Measurements from ENCODE around the gene PRDM16. TPM values are rescaled to one million over a fixed set of nuclear protein-coding genes. Genes with fewer than 3 reads are reported as not detected.
A peak's percentile ranks its signal among the peaks of the same experiment; 100 is the strongest.

PRDM16 gene
- total and polyA plus RNA-seq, 2 experiments from 2014 or later, result 0.14 to 0.16 TPM

DNA sequence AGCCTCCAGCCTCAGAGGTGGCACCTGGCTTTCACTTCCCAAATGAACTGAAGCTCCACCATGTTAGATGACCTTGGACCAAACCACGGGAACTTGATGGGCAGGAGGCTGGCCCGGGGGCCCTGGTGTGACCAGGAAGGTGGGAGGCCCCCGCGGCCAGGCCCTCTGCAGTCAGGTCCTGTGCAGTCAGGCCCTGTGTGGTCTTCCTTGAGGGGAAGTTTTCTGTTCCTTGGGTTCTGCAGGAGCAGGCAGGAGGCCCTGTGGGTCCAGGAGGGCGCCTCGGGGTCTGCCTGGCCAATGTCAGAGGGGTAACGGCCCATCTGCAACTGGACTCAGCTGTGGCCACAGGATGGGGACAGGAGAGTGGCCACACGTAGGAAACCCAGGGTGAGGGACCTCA, 13.0 kb downstream of the PRDM16 start (continued):
- TF ChIP-seq, protein P1, sequence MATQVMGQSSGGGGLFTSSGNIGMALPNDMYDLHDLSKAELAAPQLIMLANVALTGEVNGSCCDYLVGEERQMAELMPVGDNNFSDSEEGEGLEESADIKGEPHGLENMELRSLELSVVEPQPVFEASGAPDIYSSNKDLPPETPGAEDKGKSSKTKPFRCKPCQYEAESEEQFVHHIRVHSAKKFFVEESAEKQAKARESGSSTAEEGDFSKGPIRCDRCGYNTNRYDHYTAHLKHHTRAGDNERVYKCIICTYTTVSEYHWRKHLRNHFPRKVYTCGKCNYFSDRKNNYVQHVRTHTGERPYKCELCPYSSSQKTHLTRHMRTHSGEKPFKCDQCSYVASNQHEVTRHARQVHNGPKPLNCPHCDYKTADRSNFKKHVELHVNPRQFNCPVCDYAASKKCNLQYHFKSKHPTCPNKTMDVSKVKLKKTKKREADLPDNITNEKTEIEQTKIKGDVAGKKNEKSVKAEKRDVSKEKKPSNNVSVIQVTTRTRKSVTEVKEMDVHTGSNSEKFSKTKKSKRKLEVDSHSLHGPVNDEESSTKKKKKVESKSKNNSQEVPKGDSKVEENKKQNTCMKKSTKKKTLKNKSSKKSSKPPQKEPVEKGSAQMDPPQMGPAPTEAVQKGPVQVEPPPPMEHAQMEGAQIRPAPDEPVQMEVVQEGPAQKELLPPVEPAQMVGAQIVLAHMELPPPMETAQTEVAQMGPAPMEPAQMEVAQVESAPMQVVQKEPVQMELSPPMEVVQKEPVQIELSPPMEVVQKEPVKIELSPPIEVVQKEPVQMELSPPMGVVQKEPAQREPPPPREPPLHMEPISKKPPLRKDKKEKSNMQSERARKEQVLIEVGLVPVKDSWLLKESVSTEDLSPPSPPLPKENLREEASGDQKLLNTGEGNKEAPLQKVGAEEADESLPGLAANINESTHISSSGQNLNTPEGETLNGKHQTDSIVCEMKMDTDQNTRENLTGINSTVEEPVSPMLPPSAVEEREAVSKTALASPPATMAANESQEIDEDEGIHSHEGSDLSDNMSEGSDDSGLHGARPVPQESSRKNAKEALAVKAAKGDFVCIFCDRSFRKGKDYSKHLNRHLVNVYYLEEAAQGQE (IDR thresholded peaks at IDR 0.05; ENCODE audit: unreplicated experiment), result no peak
- TF ChIP-seq ZNF331 (CRISPR knock-in tag; IDR thresholded peaks at IDR 0.05; ENCODE audit: low read depth) (no peak), EZH2 (IDR thresholded peaks at IDR 0.05; ENCODE audit: low read depth, unreplicated experiment) (no peak), ZNF114 (CRISPR knock-in tag; IDR thresholded peaks at IDR 0.05) (no peak), EZH2phosphoT487 (IDR thresholded peaks at IDR 0.05; ENCODE audit: unreplicated experiment) (no peak), JUNB (IDR thresholded peaks at IDR 0.05; ENCODE audit: unreplicated experiment) (no peak)
- TF ChIP-seq, protein P2, sequence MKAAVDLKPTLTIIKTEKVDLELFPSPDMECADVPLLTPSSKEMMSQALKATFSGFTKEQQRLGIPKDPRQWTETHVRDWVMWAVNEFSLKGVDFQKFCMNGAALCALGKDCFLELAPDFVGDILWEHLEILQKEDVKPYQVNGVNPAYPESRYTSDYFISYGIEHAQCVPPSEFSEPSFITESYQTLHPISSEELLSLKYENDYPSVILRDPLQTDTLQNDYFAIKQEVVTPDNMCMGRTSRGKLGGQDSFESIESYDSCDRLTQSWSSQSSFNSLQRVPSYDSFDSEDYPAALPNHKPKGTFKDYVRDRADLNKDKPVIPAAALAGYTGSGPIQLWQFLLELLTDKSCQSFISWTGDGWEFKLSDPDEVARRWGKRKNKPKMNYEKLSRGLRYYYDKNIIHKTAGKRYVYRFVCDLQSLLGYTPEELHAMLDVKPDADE (IDR thresholded peaks at IDR 0.05), result no peak

DNA sequence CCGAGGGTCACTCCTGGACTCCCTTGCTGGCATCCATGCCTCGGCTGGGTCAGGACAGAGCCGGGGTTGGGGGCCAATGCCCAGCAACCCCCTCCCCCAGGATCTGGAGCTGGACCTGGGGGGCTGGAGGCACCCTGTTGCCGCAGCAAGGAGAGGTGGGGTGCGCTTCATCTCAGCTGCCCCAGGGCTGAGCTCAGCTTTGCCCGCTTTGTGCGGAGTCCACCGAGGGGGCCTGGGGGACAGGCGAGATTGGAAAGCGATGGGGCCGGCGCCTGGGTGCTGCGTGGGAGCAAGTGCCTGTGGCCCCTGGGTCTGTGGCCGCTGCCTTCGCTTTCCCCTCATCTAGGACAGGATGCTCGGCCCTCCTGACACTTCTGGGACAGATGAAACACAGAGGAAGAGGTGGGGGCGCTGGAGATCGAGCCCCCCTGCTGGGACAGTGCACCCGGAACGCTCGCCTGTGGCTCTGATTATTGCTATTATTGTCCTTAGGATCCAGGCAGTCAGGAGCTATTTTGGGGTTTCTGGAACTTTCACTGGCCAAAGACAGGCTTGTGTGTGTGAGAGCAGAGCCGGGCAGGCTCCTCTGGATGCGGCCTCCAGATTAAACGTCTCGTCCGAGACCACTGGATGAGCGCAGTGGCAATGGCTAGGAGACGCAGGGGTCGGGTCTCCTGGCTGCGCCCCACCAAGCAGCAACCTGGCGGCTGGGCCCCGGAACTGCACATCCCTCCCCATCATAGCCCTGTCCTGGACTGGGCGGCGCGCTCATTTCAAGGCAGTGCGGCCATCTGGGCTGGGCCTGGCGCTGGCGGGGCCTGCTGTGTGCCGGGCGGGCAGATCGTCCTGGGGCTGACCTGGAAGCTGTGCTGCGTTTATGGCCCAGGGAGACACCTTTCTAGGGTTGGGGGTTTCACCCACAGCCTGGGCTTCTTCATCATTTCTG, 13.8 kb downstream of the PRDM16 start:
- no peak overlapping the region for H3K4me2 ChIP-seq
- no peaks in the 10 kb centered on the region for H3K9me2 ChIP-seq (ENCODE audit: insufficient read depth)
- H2AFZ ChIP-seq, result no peak overlapping the region
- no peak overlapping the region for H3K27ac ChIP-seq (ENCODE audit: low read depth)
- no peaks in the 10 kb centered on the region for H4K20me1 ChIP-seq (replicated peaks; ENCODE audit: insufficient read depth)
- DNase-seq (ENCODE audit: low spot score) (peak; percentile 47), ATAC-seq (peak; percentile 45)
- H3K4me3 ChIP-seq, result no peak overlapping the region
- H3K36me3 ChIP-seq (ENCODE audit: insufficient read depth), result no peaks in the 10 kb centered on the region
- H3F3A ChIP-seq (replicated peaks; ENCODE audit: low read depth), result no peaks in the 10 kb centered on the region
- H3K27me3 Mint-ChIP-seq (ENCODE audit: insufficient read depth, low read depth, poor library complexity), result peaks cover 3% of the 10 kb centered on the region
- no peak overlapping the region for H3K27ac Mint-ChIP-seq
- no peaks in the 10 kb centered on the region for H3K36me3 Mint-ChIP-seq (ENCODE audit: low read depth)
- H3K4me1 ChIP-seq (ENCODE audit: insufficient read depth), result no peaks in the 10 kb centered on the region
- H3K79me2 ChIP-seq (replicated peaks; ENCODE audit: insufficient read depth), result no peaks in the 10 kb centered on the region
- peaks cover 8% of the 10 kb centered on the region for H3K4me1 Mint-ChIP-seq
- H3K9me3 Mint-ChIP-seq, result no peaks in the 10 kb centered on the region
- H3K27me3 ChIP-seq (ENCODE audit: insufficient read depth), result no peaks in the 10 kb centered on the region
- no peak overlapping the region for H3K4me3 Mint-ChIP-seq
- TF ChIP-seq ZNF114 (CRISPR knock-in tag; IDR thresholded peaks at IDR 0.05) (no peak), ZNF331 (CRISPR knock-in tag; IDR thresholded peaks at IDR 0.05; ENCODE audit: low read depth) (no peak), STAT1 (IDR thresholded peaks at IDR 0.05; ENCODE audit: unreplicated experiment) (no peak), CREB1 (CRISPR knock-in tag; IDR thresholded peaks at IDR 0.05; ENCODE audit: low read depth) (no peak), JUNB (IDR thresholded peaks at IDR 0.05; ENCODE audit: unreplicated experiment) (no peak)
- TF ChIP-seq, protein P2 (IDR thresholded peaks at IDR 0.05), result no peak
- TF ChIP-seq, protein P1 (IDR thresholded peaks at IDR 0.05; ENCODE audit: unreplicated experiment), result no peak
- TF ChIP-seq, protein P3, sequence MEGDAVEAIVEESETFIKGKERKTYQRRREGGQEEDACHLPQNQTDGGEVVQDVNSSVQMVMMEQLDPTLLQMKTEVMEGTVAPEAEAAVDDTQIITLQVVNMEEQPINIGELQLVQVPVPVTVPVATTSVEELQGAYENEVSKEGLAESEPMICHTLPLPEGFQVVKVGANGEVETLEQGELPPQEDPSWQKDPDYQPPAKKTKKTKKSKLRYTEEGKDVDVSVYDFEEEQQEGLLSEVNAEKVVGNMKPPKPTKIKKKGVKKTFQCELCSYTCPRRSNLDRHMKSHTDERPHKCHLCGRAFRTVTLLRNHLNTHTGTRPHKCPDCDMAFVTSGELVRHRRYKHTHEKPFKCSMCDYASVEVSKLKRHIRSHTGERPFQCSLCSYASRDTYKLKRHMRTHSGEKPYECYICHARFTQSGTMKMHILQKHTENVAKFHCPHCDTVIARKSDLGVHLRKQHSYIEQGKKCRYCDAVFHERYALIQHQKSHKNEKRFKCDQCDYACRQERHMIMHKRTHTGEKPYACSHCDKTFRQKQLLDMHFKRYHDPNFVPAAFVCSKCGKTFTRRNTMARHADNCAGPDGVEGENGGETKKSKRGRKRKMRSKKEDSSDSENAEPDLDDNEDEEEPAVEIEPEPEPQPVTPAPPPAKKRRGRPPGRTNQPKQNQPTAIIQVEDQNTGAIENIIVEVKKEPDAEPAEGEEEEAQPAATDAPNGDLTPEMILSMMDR (conservative IDR thresholded peaks at IDR 0.05; ENCODE audit: low read depth in 2 of 2), result no peak

All from GM23338 (cell line).